Loucy (cell line): ENCODE results near the gene NFE2.
"Not testable (repeated sequence)": the region's sequence is repeated elsewhere in the genome, so short reads cannot be mapped to it uniquely, and the experiment has no call there.

Experiments used
- H2AFZ ChIP-seq: fragments of 200-600 bp; sonication (generic); 2 replicates; pipeline ENCODE4 v1.6.0; 2016; ENCODE audit warnings: antibody characterized with exemption, mild to moderate bottlenecking, low read length, moderate library complexity
- H3F3A ChIP-seq: fragments of 200-600 bp; 2 replicates; pipeline ENCODE4 v1.6.0; 2016; ENCODE audit warnings: antibody characterized with exemption, low read depth, mild to moderate bottlenecking
- H3K27me3 ChIP-seq: fragments of 200-600 bp; sonication (generic); 2 replicates; pipeline ENCODE4 v1.6.1; 2014; ENCODE audit warnings: low read length, mild to moderate bottlenecking; ENCODE audit not compliant: insufficient read depth, poor library complexity, severe bottlenecking
- H3K36me3 ChIP-seq: fragments of 200-600 bp; sonication (generic); 2 replicates; pipeline ENCODE4 v1.6.1; 2016; ENCODE audit warnings: low read length; ENCODE audit not compliant: insufficient read depth
- H3K4me1 ChIP-seq: fragments of 200-600 bp; sonication (generic); 2 replicates; pipeline ENCODE4 v1.5.1; 2014; ENCODE audit warnings: low read length, mild to moderate bottlenecking; ENCODE audit not compliant: insufficient read depth, poor library complexity, severe bottlenecking
- H3K4me2 ChIP-seq: fragments of 200-600 bp; sonication (generic); 2 replicates; pipeline ENCODE4 v1.6.0; 2014; ENCODE audit warnings: antibody characterized with exemption, low read length, low read depth, mild to moderate bottlenecking; ENCODE audit not compliant: poor library complexity, severe bottlenecking
- H3K4me3 ChIP-seq: fragments of 200-600 bp; sonication (generic); 2 replicates; pipeline ENCODE4 v1.5.1; 2014; ENCODE audit warnings: low read length, mild to moderate bottlenecking, mixed read lengths; ENCODE audit not compliant: poor library complexity, severe bottlenecking
- H3K79me2 ChIP-seq: fragments of 200-600 bp; sonication (generic); 2 replicates; pipeline ENCODE4 v1.6.1; 2014; ENCODE audit warnings: low read length; ENCODE audit not compliant: insufficient read depth
- H3K9ac ChIP-seq: fragments of 200-600 bp; sonication (generic); 2 replicates; pipeline ENCODE4 v1.6.0; 2014; ENCODE audit warnings: mild to moderate bottlenecking, low read depth, low read length, moderate library complexity; ENCODE audit not compliant: poor library complexity, severe bottlenecking
- H3K9me2 ChIP-seq: fragments of 200-600 bp; sonication (generic); replicated peaks from 2 replicates; pipeline ENCODE4 v1.6.1; 2016; ENCODE audit warnings: low read depth, low read length, mixed read lengths
- H3K9me3 ChIP-seq: fragments of 200-600 bp; sonication (generic); 2 replicates; pipeline ENCODE4 v1.6.1; 2014; ENCODE audit warnings: mild to moderate bottlenecking, antibody characterized with exemption, low read length, low read depth; ENCODE audit not compliant: insufficient read depth
- H4K20me1 ChIP-seq: fragments of 200-600 bp; sonication (generic); 2 replicates; pipeline ENCODE4 v1.6.0; 2014; ENCODE audit warnings: antibody characterized with exemption, low read length, mild to moderate bottlenecking; ENCODE audit not compliant: insufficient read depth, poor library complexity, severe bottlenecking
- EZH2phosphoT487 ChIP-seq: fragments of 200-600 bp; IDR thresholded peaks from 2 replicates; pipeline ENCODE4 v1.6.1; 2018; ENCODE audit warnings: antibody characterized with exemption, mild to moderate bottlenecking, moderate library complexity, borderline replicate concordance
- TF ChIP-seq, protein P1 (sequence below): fragments of 200-600 bp; sonication (generic); conservative IDR thresholded peaks from 2 replicates; pipeline ENCODE4 v1.5.1; 2014; ENCODE audit warnings: mild to moderate bottlenecking, antibody characterized with exemption, low read length

NFE2 gene

DNA sequence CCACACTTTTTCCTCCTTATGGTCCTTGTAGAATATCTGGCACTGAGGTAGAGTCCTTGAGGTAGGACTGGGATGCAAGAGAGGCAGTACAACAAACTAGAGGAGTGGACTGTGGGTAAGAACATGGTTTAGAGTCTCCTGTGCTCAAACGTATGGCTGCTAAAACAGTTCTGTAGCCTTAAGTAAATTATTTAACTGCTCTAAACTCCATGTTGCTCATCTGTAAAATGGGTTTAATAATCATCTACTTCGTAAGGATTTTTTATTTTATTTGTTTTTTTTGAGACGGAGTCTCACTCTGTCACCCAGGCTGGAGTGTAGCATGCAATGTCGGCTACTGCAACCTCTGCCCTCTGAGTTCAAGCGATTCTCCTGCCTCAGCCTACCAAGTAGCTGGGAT is 20.5 kb upstream of the NFE2 start:
- TF ChIP-seq, protein P1, sequence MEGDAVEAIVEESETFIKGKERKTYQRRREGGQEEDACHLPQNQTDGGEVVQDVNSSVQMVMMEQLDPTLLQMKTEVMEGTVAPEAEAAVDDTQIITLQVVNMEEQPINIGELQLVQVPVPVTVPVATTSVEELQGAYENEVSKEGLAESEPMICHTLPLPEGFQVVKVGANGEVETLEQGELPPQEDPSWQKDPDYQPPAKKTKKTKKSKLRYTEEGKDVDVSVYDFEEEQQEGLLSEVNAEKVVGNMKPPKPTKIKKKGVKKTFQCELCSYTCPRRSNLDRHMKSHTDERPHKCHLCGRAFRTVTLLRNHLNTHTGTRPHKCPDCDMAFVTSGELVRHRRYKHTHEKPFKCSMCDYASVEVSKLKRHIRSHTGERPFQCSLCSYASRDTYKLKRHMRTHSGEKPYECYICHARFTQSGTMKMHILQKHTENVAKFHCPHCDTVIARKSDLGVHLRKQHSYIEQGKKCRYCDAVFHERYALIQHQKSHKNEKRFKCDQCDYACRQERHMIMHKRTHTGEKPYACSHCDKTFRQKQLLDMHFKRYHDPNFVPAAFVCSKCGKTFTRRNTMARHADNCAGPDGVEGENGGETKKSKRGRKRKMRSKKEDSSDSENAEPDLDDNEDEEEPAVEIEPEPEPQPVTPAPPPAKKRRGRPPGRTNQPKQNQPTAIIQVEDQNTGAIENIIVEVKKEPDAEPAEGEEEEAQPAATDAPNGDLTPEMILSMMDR: no peak
- no peak for TF ChIP-seq EZH2phosphoT487
- H3K79me2 ChIP-seq: peaks cover 12% of the 10 kb centered on the region
- no peak overlapping the region for H3K9ac ChIP-seq
- no peak overlapping the region for H3K4me3 ChIP-seq
- no peaks in the 10 kb centered on the region for H3K9me3 ChIP-seq
- H3K4me1 ChIP-seq: peaks cover 6% of the 10 kb centered on the region
- H3K27me3 ChIP-seq: no peaks in the 10 kb centered on the region
- H2AFZ ChIP-seq: no peak overlapping the region
- no peaks in the 10 kb centered on the region for H3K9me2 ChIP-seq
- no peaks in the 10 kb centered on the region for H3F3A ChIP-seq
- no peaks in the 10 kb centered on the region for H3K36me3 ChIP-seq
- H3K4me2 ChIP-seq: no peak overlapping the region
- H4K20me1 ChIP-seq: no peaks in the 10 kb centered on the region

DNA sequence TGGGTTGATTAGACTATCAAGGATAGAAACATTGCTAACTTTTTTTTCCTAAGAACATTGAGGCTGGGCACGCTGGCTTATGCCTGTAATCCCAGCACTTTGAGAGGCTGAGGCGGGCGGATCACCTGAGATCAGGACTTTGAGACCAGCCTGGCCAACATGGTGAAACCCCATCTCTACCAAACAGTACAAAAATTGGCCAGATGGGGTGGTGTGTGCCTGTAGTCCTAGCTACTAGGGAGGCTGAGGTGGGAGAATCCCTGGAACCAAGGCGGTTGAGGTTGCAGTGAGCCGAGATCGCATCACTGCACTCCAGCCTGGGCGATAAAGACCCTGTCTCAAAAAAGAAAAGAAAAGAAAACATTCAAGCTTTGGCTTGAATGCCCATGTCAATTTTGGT is 11.5 kb upstream of the NFE2 start:
- H4K20me1 ChIP-seq, H3K27me3 ChIP-seq, H3K79me2 ChIP-seq, H2AFZ ChIP-seq, H3F3A ChIP-seq, H3K9me3 ChIP-seq, H3K4me3 ChIP-seq, H3K9me2 ChIP-seq, H3K36me3 ChIP-seq, H3K4me1 ChIP-seq, H3K9ac ChIP-seq, H3K4me2 ChIP-seq: not testable (repeated sequence)

DNA sequence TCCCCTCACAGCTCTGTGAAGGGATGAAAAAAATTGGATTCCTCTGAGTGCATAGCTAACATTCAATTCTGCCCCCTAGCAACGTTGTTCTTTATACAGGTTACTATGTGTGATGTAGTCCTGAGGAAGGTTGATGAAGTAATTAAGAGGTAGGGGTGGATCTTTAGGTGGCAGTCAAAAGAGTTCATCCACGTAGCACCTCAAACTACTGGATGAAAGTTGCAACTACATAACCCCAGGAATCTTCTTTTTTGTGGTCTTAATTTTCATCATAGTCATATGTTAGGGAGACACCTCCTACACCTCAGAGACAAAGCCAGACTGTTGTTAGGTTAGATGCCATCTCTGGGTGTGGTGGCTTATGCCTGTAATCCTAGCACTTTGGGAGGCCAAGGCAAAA is 10.2 kb upstream of the NFE2 start:
- H2AFZ ChIP-seq: no peak overlapping the region
- peaks cover 17% of the 10 kb centered on the region for H3K4me1 ChIP-seq
- H4K20me1 ChIP-seq: no peaks in the 10 kb centered on the region
- H3K27me3 ChIP-seq: no peaks in the 10 kb centered on the region
- H3K36me3 ChIP-seq: no peaks in the 10 kb centered on the region
- TF ChIP-seq, protein P1: no peak
- no peak for TF ChIP-seq EZH2phosphoT487
- no peak overlapping the region for H3K9ac ChIP-seq
- no peaks in the 10 kb centered on the region for H3F3A ChIP-seq
- H3K4me3 ChIP-seq: no peak overlapping the region
- no peak overlapping the region for H3K4me2 ChIP-seq
- H3K79me2 ChIP-seq: peaks cover 3% of the 10 kb centered on the region; the same call in 1 of the 2 replicates
- H3K9me3 ChIP-seq: no peaks in the 10 kb centered on the region
- no peaks in the 10 kb centered on the region for H3K9me2 ChIP-seq

DNA sequence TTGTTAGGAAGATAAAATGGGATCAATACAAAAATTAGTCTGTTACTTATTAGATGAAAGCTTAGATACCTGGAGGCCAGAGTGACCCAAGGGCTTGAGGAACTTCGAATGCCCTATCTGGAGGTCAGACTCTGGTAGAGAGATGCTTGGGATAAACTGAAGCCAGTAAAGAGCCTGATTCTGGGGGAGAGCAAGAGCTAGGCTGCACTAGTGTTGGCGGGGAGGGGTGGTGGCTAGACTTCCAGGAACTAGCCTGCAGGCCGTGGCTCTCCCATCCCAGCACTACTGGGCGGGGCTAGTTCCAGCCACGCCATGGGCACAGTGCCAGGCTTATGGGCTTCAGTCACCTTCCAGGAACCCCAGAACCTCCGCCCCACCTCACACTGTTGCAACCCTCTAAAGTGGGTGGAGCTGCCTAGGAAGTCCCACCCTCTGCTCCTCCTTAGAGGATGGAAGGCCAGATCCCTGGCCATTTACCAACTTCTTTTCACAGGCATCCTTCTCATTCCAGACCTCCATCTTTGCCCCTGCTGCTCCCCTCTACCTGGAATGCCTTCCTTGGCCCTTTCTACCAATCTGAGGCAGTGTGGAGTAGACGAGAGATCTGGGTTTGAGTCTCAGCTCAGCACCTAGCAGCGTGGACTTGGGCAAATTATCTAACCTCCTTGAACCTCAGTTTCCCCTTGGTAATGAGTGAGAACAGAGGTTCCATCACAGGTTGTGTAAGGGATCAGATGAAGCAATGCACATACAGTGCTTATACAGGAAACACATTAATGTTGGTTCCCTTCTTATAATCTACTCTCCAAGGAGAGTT is 6.3 kb upstream of the NFE2 start:
- Histone ChIP-seq H3K9ac (peak overlapping the region; percentile 57), H3K36me3 (no peaks in the 10 kb centered on the region), H3K4me2 (peak overlapping the region; percentile 72), H4K20me1 (no peaks in the 10 kb centered on the region), H3K4me1 (peaks cover 49% of the 10 kb centered on the region), H3K9me3 (no peaks in the 10 kb centered on the region), H3F3A (peaks cover 11% of the 10 kb centered on the region; the same call in 1 of the 2 replicates), H3K27me3 (no peaks in the 10 kb centered on the region), H2AFZ (no peak overlapping the region), H3K4me3 (peak overlapping the region; percentile 46), H3K9me2 (no peaks in the 10 kb centered on the region), H3K79me2 (peaks cover 10% of the 10 kb centered on the region)
- TF ChIP-seq, protein P1: no peak
- no peak for TF ChIP-seq EZH2phosphoT487
